IMR-90 (cell line): ENCODE results near the gene KCNAB1. TPM values are rescaled to one million over a fixed set of nuclear protein-coding genes. Genes with fewer than 3 reads are reported as not detected.

ENCODE experiments used
- ATAC-seq: fragments of 200-7000 bp; cut with Tn5 transposase; 2 replicates; pipeline ENCODE4 v1.9.1; 2020; ENCODE audit warnings: low read depth, mild to moderate bottlenecking, moderate library complexity
- BruUV-seq: library from RNA; stranded (reverse); fragments of 400-500 nt; replicated peaks from 2 replicates; lab custom pipeline; 2021; lab: Mats Ljungman, UMichigan
- CTCF ChIA-PET: fragments of 300-600 bp; formaldehyde crosslinking; extraction: SDS; loops from one replicate; lab custom pipeline; 2021; ENCODE audit warnings: antibody characterized with exemption; lab: Yijun Ruan, JAX
- POLR2A ChIA-PET: fragments of 300-600 bp; sonication (Branson Sonifier 250); formaldehyde crosslinking; loops from one replicate; lab custom pipeline; 2022; ENCODE audit warnings: antibody characterized with exemption; ENCODE audit not compliant: unreplicated experiment; lab: Charles Lee
- DNase-seq: peaks from one replicate; pipeline ENCODE4 v3.0.0; 2013
- H2AFZ ChIP-seq: replicated peaks from 2 replicates; pipeline ENCODE3; 2013; ENCODE audit warnings: low read length, mild to moderate bottlenecking; ENCODE audit not compliant: poor library complexity
- H2AK5ac ChIP-seq: 2 replicates; pipeline ENCODE4 v1.6.1; 2013; ENCODE audit warnings: low read depth, low read length, inconsistent platforms
- H2AK9ac ChIP-seq: replicated peaks from 2 replicates; pipeline ENCODE3; 2013; ENCODE audit warnings: mild to moderate bottlenecking, low read depth, low read length, moderate library complexity; ENCODE audit not compliant: poor library complexity
- H2BK120ac ChIP-seq: 2 replicates; pipeline ENCODE4 v1.6.1; 2013; ENCODE audit warnings: low read depth, low read length, inconsistent platforms
- H2BK15ac ChIP-seq: 3 replicates; pipeline ENCODE4 v1.6.1; 2013; ENCODE audit warnings: low read depth, low read length, inconsistent platforms
- H2BK20ac ChIP-seq: 2 replicates; pipeline ENCODE4 v1.6.1; 2013; ENCODE audit warnings: low read depth, mild to moderate bottlenecking, inconsistent platforms, low read length, moderate library complexity
- H2BK5ac ChIP-seq: 2 replicates; pipeline ENCODE4 v1.6.1; 2013; ENCODE audit warnings: mild to moderate bottlenecking, low read depth, low read length, inconsistent platforms; ENCODE audit not compliant: poor library complexity, severe bottlenecking
- H3K14ac ChIP-seq: replicated peaks from 2 replicates; pipeline ENCODE4 v1.6.1; 2013; ENCODE audit warnings: low read depth, low read length, inconsistent platforms
- H3K18ac ChIP-seq: 2 replicates; pipeline ENCODE4 v1.6.1; 2013; ENCODE audit warnings: low read depth, low read length, control low read depth
- H3K23ac ChIP-seq: 2 replicates; pipeline ENCODE4 v1.6.1; 2013; ENCODE audit warnings: low read depth, low read length, inconsistent platforms
- H3K27ac ChIP-seq: 2 replicates; pipeline ENCODE4 v1.5.1; 2013; ENCODE audit warnings: mild to moderate bottlenecking, control low read depth, low read length; ENCODE audit not compliant: insufficient read depth
- H3K27me3 ChIP-seq: 2 replicates; pipeline ENCODE4 v1.6.1; 2013; ENCODE audit warnings: low read length; ENCODE audit not compliant: control insufficient read depth, insufficient read depth
- H3K36me3 ChIP-seq: 2 replicates; pipeline ENCODE4 v1.6.1; 2013; ENCODE audit warnings: low read length, mixed read lengths; ENCODE audit not compliant: control insufficient read depth, insufficient read depth
- H3K4ac ChIP-seq: 2 replicates; pipeline ENCODE4 v1.6.1; 2013; ENCODE audit warnings: low read depth, low read length, inconsistent platforms
- H3K4me1 ChIP-seq: 2 replicates; pipeline ENCODE4 v1.6.1; 2013; ENCODE audit warnings: low read length, mixed read lengths; ENCODE audit not compliant: control insufficient read depth, insufficient read depth
- H3K4me2 ChIP-seq: 2 replicates; pipeline ENCODE4 v1.6.1; 2013; ENCODE audit warnings: low read depth, mild to moderate bottlenecking, control low read depth, low read length, moderate library complexity
- H3K4me3 ChIP-seq: 2 replicates; pipeline ENCODE4 v1.5.1; 2013; ENCODE audit warnings: low read depth, mild to moderate bottlenecking, control low read depth, low read length, moderate library complexity; ENCODE audit not compliant: insufficient read depth
- H3K56ac ChIP-seq: 2 replicates; pipeline ENCODE4 v1.6.1; 2013; ENCODE audit warnings: low read length, inconsistent platforms; ENCODE audit not compliant: insufficient read depth; ENCODE audit errors: extremely low read depth
- H3K79me1 ChIP-seq, 2 experiments: 2 replicates each; pipeline ENCODE4 v1.6.1; 2013; ENCODE audit warnings: low read length in 2 of 2, inconsistent platforms in 1 of 2, low read depth in 1 of 2
- H3K9ac ChIP-seq: 2 replicates; pipeline ENCODE4 v1.6.1; 2013; ENCODE audit warnings: low read depth, low read length, control low read depth
- H3K9me1 ChIP-seq: 2 replicates; pipeline ENCODE4 v1.6.1; 2013; ENCODE audit warnings: low read length, inconsistent platforms; ENCODE audit not compliant: insufficient read depth
- H3K9me3 ChIP-seq: 2 replicates; pipeline ENCODE4 v1.6.1; 2013; ENCODE audit warnings: low read length; ENCODE audit not compliant: control insufficient read depth, insufficient read depth
- H4K20me1 ChIP-seq: 2 replicates; pipeline ENCODE4 v1.6.1; 2013; ENCODE audit warnings: low read length, inconsistent platforms; ENCODE audit not compliant: insufficient read depth
- H4K5ac ChIP-seq: 2 replicates; pipeline ENCODE4 v1.6.1; 2013; ENCODE audit warnings: mild to moderate bottlenecking, low read depth, low read length, control low read depth
- H4K8ac ChIP-seq, 2 experiments: 2 replicates each; pipeline ENCODE4 v1.6.1; 2013; ENCODE audit warnings: low read depth in 2 of 2, low read length in 2 of 2, control low read depth in 1 of 2, inconsistent platforms in 1 of 2
- H4K91ac ChIP-seq: 2 replicates; pipeline ENCODE4 v1.6.1; 2013; ENCODE audit warnings: low read depth, low read length, inconsistent platforms; ENCODE audit not compliant: insufficient read depth
- BHLHE40 ChIP-seq: fragments of 150-350 bp; IDR thresholded peaks from 2 replicates; pipeline ENCODE4 v1.6.1; 2016; ENCODE audit warnings: mild to moderate bottlenecking, low read depth, low read length
- CEBPB ChIP-seq: IDR thresholded peaks from 2 replicates; pipeline ENCODE4 v1.6.1; 2012; ENCODE audit warnings: low read depth, low read length, improper control_type of control experiment
- CHD1 ChIP-seq: IDR thresholded peaks from 2 replicates; pipeline ENCODE4 v1.6.1; 2012; ENCODE audit warnings: low read depth, low read length, improper control_type of control experiment
- CTCF ChIP-seq: conservative IDR thresholded peaks from 2 replicates; pipeline ENCODE4 v1.5.1; 2012; ENCODE audit warnings: mild to moderate bottlenecking, low read depth, low read length, improper control_type of control experiment
- MAFK ChIP-seq: IDR thresholded peaks from 2 replicates; pipeline ENCODE4 v1.6.1; 2012; ENCODE audit warnings: low read depth, low read length, improper control_type of control experiment
- MAZ ChIP-seq: IDR thresholded peaks from 2 replicates; pipeline ENCODE4 v1.6.1; 2012; ENCODE audit warnings: low read depth, mild to moderate bottlenecking, low read length, improper control_type of control experiment, moderate library complexity, borderline replicate concordance
- MXI1 ChIP-seq: IDR thresholded peaks from 2 replicates; pipeline ENCODE4 v1.6.1; 2012; ENCODE audit warnings: low read depth, mild to moderate bottlenecking, low read length, moderate library complexity, borderline replicate concordance
- NFE2L2 ChIP-seq: fragments of 150-350 bp; IDR thresholded peaks from 2 replicates; pipeline ENCODE4 v1.6.1; 2016; ENCODE audit warnings: low read depth, mild to moderate bottlenecking, low read length
- POLR2A ChIP-seq: IDR thresholded peaks from 2 replicates; pipeline ENCODE4 v1.6.1; 2012; ENCODE audit warnings: mild to moderate bottlenecking, low read depth, low read length
- RAD21 ChIP-seq: IDR thresholded peaks from 2 replicates; pipeline ENCODE4 v1.6.1; 2012; ENCODE audit warnings: low read length, improper control_type of control experiment
- RCOR1 ChIP-seq: IDR thresholded peaks from 2 replicates; pipeline ENCODE4 v1.6.1; 2012; ENCODE audit warnings: mild to moderate bottlenecking, low read length, improper control_type of control experiment; ENCODE audit not compliant: insufficient replicate concordance
- RFX5 ChIP-seq: IDR thresholded peaks from 2 replicates; pipeline ENCODE4 v1.8.0; 2012; ENCODE audit warnings: low read depth, mild to moderate bottlenecking, low read length, moderate library complexity
- SMC3 ChIP-seq: fragments of 150-350 bp; IDR thresholded peaks from 2 replicates; pipeline ENCODE4 v1.6.1; 2016; ENCODE audit warnings: low read depth, mild to moderate bottlenecking, antibody characterized with exemption, low read length, moderate library complexity
- WGBS, 2 experiments: methylation state at CpG; one replicate each; pipeline versions ENCODE4 v1.1.5 to v1.1.7; 2013; ENCODE audit warnings: missing lambda C conversion rate in 2 of 2; ENCODE audit not compliant: insufficient read length in 1 of 2; ENCODE audit errors: extremely low coverage in 2 of 2; 5-methylcytosine and 5-hydroxymethylcytosine counted together
- dilution Hi-C: fragments of 300-500 bp; cut with HindIII; formaldehyde crosslinking; loops from one replicate; pipeline ENCODE4 v1.14.3; 2018; ENCODE audit warnings: low sequenced_read_pairs; ENCODE audit not compliant: unreplicated experiment
- in situ Hi-C: fragments of 300-500 bp; cut with MboI; formaldehyde crosslinking; loops from 3 replicates; pipeline ENCODE4 v1.14.3; 2019; ENCODE audit warnings: low sequenced_read_pairs, inconsistent platforms, mixed read lengths
- intact Hi-C: fragments of 100-400 bp; cut with micrococcal nuclease; formaldehyde crosslinking; loops from 2 replicates; pipeline ENCODE4 v1.10.0; 2022
- polyA plus RNA-seq, 3 experiments: library from polyadenylated mRNA; depleted of rRNA; stranded (reverse); fragments of >200 nt; gene quantifications; 2 replicates each; pipeline ENCODE4 v1.2.3, GENCODE V29; 2012; ENCODE audit warnings: low replicate concordance in 1 of 3
- total RNA-seq: library from RNA; depleted of rRNA; stranded (reverse); fragments of >200 nt; gene quantifications from 2 replicates; pipeline ENCODE4 v1.2.3, GENCODE V29; 2012
- TF ChIP-seq, protein P1 (sequence below): fragments of 150-350 bp; IDR thresholded peaks from 2 replicates; pipeline ENCODE4 v1.6.1; 2017; ENCODE audit warnings: mild to moderate bottlenecking, antibody characterized with exemption, low read length, low read depth
- TF ChIP-seq, protein P2 (sequence below): fragments of 150-350 bp; IDR thresholded peaks from 2 replicates; pipeline ENCODE4 v1.6.1; 2016; ENCODE audit warnings: low read depth, mild to moderate bottlenecking, low read length, moderate library complexity, borderline replicate concordance

Gene KCNAB1
- total and polyA plus RNA-seq, 2 of the 4 experiments (the other 2 are of a cell fraction), result under 0.01 to 0.07 TPM

DNA sequence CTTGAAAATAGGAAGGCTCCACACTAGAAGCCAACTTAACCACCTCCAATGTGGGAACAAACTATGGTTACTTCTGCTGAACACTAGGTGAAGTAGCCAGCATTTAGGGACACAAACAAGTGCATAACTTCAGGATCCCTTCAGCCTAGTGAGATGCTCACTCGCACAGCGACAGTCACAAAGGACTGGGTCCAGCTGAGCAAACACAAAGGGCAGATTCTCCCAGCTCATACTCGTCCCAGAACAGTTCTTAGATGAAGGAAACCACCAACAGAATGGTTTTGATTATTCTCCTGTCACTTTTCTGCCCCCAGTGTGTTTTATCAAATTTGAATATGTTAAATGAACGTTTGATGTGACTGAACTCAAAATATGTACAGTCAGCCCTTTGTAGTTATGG lies 201.6 kb downstream of the KCNAB1 start:
- Histone ChIP-seq H4K20me1 (no peaks in the 10 kb centered on the region), H2BK15ac (no peak overlapping the region), H4K5ac (no peak overlapping the region), H3K4me1 (no peaks in the 10 kb centered on the region), H3K9me1 (no peaks in the 10 kb centered on the region), H3K79me1 (no peaks in the 10 kb centered on the region), H3K56ac (no peak overlapping the region), H3K27ac (no peak overlapping the region), H3K4me3 (no peak overlapping the region), H4K8ac (no peak overlapping the region), H3K27me3 (peaks cover 3% of the 10 kb centered on the region; the same call in 1 of the 2 replicates), H2BK120ac (no peak overlapping the region), H2AK9ac (no peak overlapping the region), H3K4me2 (no peak overlapping the region), H2BK5ac (no peak overlapping the region), H2AK5ac (no peak overlapping the region), H3K18ac (no peak overlapping the region), H3K36me3 (no peaks in the 10 kb centered on the region), H3K23ac (no peak overlapping the region), H3K4ac (no peak overlapping the region), H3K14ac (no peak overlapping the region), H3K9ac (no peak overlapping the region), H3K9me3 (no peaks in the 10 kb centered on the region), H2BK20ac (no peak overlapping the region), H4K91ac (no peak overlapping the region), H2AFZ (no peak overlapping the region)
- POLR2A ChIA-PET, result no interaction called here
- in situ Hi-C loops, result no loop called here
- dilution Hi-C loops, result no loop called here
- no TSS peak for BruUV-seq
- DNase-seq (no peak), ATAC-seq (no peak)
- WGBS, 2 experiments, result no CpG with 5 or more reads among the region's 4 CpGs
- CTCF ChIA-PET, result interaction anchor here (0.6 kb wide), 1 partner anchor 112 kb away, joined by 3 read pairs; no protein-coding TSS in a partner anchor
- TF ChIP-seq, protein P1, sequence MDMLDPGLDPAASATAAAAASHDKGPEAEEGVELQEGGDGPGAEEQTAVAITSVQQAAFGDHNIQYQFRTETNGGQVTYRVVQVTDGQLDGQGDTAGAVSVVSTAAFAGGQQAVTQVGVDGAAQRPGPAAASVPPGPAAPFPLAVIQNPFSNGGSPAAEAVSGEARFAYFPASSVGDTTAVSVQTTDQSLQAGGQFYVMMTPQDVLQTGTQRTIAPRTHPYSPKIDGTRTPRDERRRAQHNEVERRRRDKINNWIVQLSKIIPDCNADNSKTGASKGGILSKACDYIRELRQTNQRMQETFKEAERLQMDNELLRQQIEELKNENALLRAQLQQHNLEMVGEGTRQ, result no peak
- TF ChIP-seq MAFK (no peak), RAD21 (no peak), POLR2A (no peak), SMC3 (no peak), BHLHE40 (no peak), RCOR1 (no peak), CTCF (no peak), CHD1 (no peak), MAZ (no peak), CEBPB (no peak), RFX5 (no peak), NFE2L2 (no peak), MXI1 (no peak)
- TF ChIP-seq, protein P2, sequence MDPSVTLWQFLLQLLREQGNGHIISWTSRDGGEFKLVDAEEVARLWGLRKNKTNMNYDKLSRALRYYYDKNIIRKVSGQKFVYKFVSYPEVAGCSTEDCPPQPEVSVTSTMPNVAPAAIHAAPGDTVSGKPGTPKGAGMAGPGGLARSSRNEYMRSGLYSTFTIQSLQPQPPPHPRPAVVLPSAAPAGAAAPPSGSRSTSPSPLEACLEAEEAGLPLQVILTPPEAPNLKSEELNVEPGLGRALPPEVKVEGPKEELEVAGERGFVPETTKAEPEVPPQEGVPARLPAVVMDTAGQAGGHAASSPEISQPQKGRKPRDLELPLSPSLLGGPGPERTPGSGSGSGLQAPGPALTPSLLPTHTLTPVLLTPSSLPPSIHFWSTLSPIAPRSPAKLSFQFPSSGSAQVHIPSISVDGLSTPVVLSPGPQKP, result no peak
- intact Hi-C loops, result no loop called here
